ENCODE results near the gene ARID1B.

The ARID1B gene

GRCh38 chr6:157117431-157118095, 340.4 kb downstream of the ARID1B start:
- Histone ChIP-seq H3K9me3 (ENCODE audit: control insufficient read depth, low read length) (no peaks in the 10 kb centered on the region), H3K9ac (ENCODE audit: low read length) (no peak overlapping the region), H3K36me3 (ENCODE audit: control insufficient read depth, insufficient read depth, low read length) (peaks cover 3% of the 10 kb centered on the region), H3K4me1 (ENCODE audit: control insufficient read depth, insufficient read depth, low read length) (no peaks in the 10 kb centered on the region), H3K4me3 (ENCODE audit: low read length) (no peak overlapping the region), H3K27me3 (ENCODE audit: control insufficient read depth, insufficient read depth, low read length) (no peaks in the 10 kb centered on the region)

- no peak overlapping the region for H3K4me3 ChIP-seq (ENCODE audit: low read length)
- H3K9ac ChIP-seq (ENCODE audit: low read length): no peak overlapping the region
- H3K27me3 ChIP-seq (ENCODE audit: control insufficient read depth, insufficient read depth, low read length): no peaks in the 10 kb centered on the region
- peaks cover 5% of the 10 kb centered on the region for H3K4me1 ChIP-seq (ENCODE audit: control insufficient read depth, insufficient read depth, low read length)
- H3K36me3 ChIP-seq (ENCODE audit: control insufficient read depth, insufficient read depth, low read length): no peaks in the 10 kb centered on the region
- no peaks in the 10 kb centered on the region for H3K9me3 ChIP-seq (ENCODE audit: control insufficient read depth, low read length)
Measured at GRCh38 chr6:157119502-157120027, 342.4 kb downstream of the ARID1B start.

DNA sequence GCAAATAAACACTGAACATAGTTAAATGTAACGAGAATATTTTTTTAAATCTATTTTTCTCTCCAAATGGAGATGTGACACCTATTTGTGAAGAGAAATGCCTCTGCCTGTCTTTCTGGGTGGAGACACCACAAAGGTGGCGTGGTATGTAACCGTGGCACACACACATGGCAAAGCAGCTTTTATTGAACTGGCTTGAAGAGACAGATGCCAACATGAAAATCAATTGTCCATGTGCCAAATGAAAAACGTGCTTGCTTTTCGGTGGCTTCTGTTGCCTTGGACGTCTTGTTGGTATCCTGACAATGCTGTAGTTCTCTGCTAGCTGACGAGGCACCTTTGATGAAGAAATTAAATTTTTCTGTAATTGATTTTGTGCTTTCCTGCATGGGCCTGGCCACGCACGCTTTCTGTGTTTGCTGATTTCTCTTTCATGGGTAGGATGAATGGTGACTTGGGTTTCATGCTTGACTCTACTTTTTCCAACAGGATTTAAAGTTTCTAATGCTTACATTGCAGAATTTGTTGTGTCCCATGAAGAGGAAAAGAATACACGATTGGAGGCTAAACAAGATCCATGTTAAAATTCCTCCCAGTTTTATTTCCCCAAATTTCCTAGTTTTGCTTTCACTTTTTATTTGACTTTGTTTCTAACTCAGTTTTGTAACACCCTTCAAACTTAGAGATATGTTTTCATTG, 343.5 kb downstream of the ARID1B start:
- H3K36me3 ChIP-seq (ENCODE audit: control insufficient read depth, insufficient read depth, low read length): no peaks in the 10 kb centered on the region
- no peak overlapping the region for H3K4me3 ChIP-seq (ENCODE audit: low read length)
- H3K9ac ChIP-seq (ENCODE audit: low read length): no peak overlapping the region
- H3K4me1 ChIP-seq (ENCODE audit: control insufficient read depth, insufficient read depth, low read length): peaks cover 5% of the 10 kb centered on the region
- H3K9me3 ChIP-seq (ENCODE audit: control insufficient read depth, low read length): no peaks in the 10 kb centered on the region
- H3K27me3 ChIP-seq (ENCODE audit: control insufficient read depth, insufficient read depth, low read length): no peaks in the 10 kb centered on the region

- Histone ChIP-seq H3K27me3 (ENCODE audit: control insufficient read depth, insufficient read depth, low read length) (no peaks in the 10 kb centered on the region), H3K36me3 (ENCODE audit: control insufficient read depth, insufficient read depth, low read length) (no peaks in the 10 kb centered on the region), H3K4me3 (ENCODE audit: low read length) (no peak overlapping the region), H3K9ac (ENCODE audit: low read length) (no peak overlapping the region), H3K9me3 (ENCODE audit: control insufficient read depth, low read length) (no peaks in the 10 kb centered on the region), H3K4me1 (ENCODE audit: control insufficient read depth, insufficient read depth, low read length) (peaks cover 10% of the 10 kb centered on the region)
Measured at GRCh38 chr6:157121897-157122296, 344.7 kb downstream of the ARID1B start.

DNA sequence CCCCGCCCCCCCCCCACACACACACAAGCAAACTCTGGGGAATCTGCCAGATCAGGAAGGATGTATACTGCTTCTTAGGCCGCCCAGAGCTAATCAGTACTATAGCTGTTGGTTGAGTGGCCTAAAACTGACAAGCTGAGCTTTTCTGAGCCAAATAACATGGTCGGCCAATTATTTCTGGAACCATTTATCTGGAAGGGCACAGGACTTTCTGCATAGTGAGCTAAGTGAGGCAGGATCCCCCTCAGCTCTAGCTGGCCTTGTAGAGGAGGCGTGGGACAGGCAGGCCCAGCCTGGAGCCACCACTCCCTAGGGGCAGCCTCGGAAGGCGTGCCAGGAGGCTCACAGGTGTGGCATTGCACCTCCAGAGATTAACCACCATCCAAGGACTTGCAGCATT, 346.1 kb downstream of the ARID1B start:
- H3K4me3 ChIP-seq (ENCODE audit: low read length): no peak overlapping the region
- H3K4me1 ChIP-seq (ENCODE audit: control insufficient read depth, insufficient read depth, low read length): peaks cover 10% of the 10 kb centered on the region
- no peaks in the 10 kb centered on the region for H3K27me3 ChIP-seq (ENCODE audit: control insufficient read depth, insufficient read depth, low read length)
- H3K36me3 ChIP-seq (ENCODE audit: control insufficient read depth, insufficient read depth, low read length): no peaks in the 10 kb centered on the region
- H3K9me3 ChIP-seq (ENCODE audit: control insufficient read depth, low read length): no peaks in the 10 kb centered on the region
- no peak overlapping the region for H3K9ac ChIP-seq (ENCODE audit: low read length)

GRCh38 chr6:157124485-157125254, 347.5 kb downstream of the ARID1B start:
- Histone ChIP-seq H3K9ac (ENCODE audit: low read length) (no peak overlapping the region), H3K4me1 (ENCODE audit: control insufficient read depth, insufficient read depth, low read length) (peaks cover 24% of the 10 kb centered on the region)

DNA sequence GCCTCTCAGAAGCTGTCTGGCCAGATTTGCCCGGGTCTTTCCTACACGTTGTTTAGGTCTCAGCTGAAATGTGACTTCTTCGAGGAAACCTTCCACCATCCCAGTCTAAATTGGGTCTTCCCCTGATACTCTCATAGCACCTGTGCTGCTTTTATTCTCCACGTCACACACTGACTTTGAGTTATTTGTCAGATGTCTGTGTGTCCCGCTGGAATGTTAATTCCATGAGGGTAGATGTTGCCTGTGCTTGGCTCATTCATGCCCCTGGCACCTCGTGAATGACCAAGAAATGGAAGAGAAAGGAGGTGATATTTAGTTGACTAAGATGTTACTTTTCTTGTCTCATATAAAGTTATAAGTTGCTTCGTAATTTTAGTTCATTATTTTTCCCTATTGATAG, 348.4 kb downstream of the ARID1B start:
- Histone ChIP-seq H3K4me1 (ENCODE audit: control insufficient read depth, insufficient read depth, low read length) (peaks cover 27% of the 10 kb centered on the region), H3K36me3 (ENCODE audit: control insufficient read depth, insufficient read depth, low read length) (no peaks in the 10 kb centered on the region), H3K9ac (ENCODE audit: low read length) (no peak overlapping the region), H3K4me3 (ENCODE audit: low read length) (no peak overlapping the region), H3K27me3 (ENCODE audit: control insufficient read depth, insufficient read depth, low read length) (no peaks in the 10 kb centered on the region), H3K9me3 (ENCODE audit: control insufficient read depth, low read length) (no peaks in the 10 kb centered on the region)

More at GRCh38 chr6:157124485-157125254, 347.5 kb downstream of the ARID1B start:
- H3K4me3 ChIP-seq (ENCODE audit: low read length): no peak overlapping the region
- H3K9me3 ChIP-seq (ENCODE audit: control insufficient read depth, low read length): no peaks in the 10 kb centered on the region
- H3K36me3 ChIP-seq (ENCODE audit: control insufficient read depth, insufficient read depth, low read length): no peaks in the 10 kb centered on the region
- no peaks in the 10 kb centered on the region for H3K27me3 ChIP-seq (ENCODE audit: control insufficient read depth, insufficient read depth, low read length)

DNA sequence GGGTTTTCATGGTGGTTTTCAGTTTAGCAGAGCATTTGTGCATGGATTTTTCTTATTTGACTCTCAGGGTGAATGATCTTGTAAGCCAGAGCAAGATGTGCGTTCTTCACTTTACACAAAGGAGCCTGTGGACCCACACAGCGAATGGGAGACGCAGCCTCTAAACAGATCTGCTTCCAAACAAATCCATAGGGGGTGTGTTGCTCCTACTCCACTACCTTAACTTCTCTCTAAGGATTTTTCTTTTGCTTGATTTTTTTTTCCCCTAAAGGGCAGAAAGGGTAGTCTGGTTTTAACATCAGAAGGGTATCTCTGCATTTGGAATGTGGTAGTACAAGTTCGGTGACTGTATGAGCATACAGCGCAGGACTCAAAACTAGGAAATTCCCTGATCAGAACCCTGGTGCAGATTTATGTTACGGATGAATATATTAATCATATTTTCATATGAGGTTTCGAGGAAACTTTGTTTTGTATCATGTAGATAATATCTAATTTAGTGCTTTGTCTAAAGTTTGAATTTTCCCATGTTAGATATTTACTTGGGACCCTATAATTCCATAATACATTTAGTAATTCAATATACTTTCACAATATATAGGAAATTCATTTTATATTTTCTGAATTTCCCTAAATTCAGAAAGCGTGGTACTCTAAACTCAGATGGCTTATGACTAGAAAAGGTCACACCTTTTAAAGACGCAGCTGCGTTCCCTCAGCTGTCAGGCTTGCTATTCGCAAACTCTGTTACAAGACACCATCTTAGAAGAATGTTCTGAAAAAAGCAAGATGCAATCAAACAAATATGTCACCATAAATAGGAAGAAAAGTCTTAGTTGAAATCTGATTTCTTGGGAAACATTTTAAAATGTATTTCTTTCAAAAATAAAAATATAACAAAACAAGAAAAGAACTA, 349.3 kb downstream of the ARID1B start:
- Histone ChIP-seq H3K36me3 (ENCODE audit: control insufficient read depth, insufficient read depth, low read length) (no peaks in the 10 kb centered on the region), H3K4me1 (ENCODE audit: control insufficient read depth, insufficient read depth, low read length) (peaks cover 31% of the 10 kb centered on the region)

GRCh38 chr6:157128235-157128775, 351.1 kb downstream of the ARID1B start:
- H3K27me3 ChIP-seq (ENCODE audit: control insufficient read depth, insufficient read depth, low read length): no peaks in the 10 kb centered on the region
- no peaks in the 10 kb centered on the region for H3K9me3 ChIP-seq (ENCODE audit: control insufficient read depth, low read length)
- no peak overlapping the region for H3K4me3 ChIP-seq (ENCODE audit: low read length)
- peaks cover 29% of the 10 kb centered on the region for H3K4me1 ChIP-seq (ENCODE audit: control insufficient read depth, insufficient read depth, low read length)
- no peak overlapping the region for H3K9ac ChIP-seq (ENCODE audit: low read length)
- no peaks in the 10 kb centered on the region for H3K36me3 ChIP-seq (ENCODE audit: control insufficient read depth, insufficient read depth, low read length)

More for the DNA sequence above, 349.3 kb downstream of the ARID1B start:
- H3K9ac ChIP-seq (ENCODE audit: low read length): no peak overlapping the region
- no peaks in the 10 kb centered on the region for H3K9me3 ChIP-seq (ENCODE audit: control insufficient read depth, low read length)
- no peaks in the 10 kb centered on the region for H3K27me3 ChIP-seq (ENCODE audit: control insufficient read depth, insufficient read depth, low read length)
- H3K4me3 ChIP-seq (ENCODE audit: low read length): no peak overlapping the region

DNA sequence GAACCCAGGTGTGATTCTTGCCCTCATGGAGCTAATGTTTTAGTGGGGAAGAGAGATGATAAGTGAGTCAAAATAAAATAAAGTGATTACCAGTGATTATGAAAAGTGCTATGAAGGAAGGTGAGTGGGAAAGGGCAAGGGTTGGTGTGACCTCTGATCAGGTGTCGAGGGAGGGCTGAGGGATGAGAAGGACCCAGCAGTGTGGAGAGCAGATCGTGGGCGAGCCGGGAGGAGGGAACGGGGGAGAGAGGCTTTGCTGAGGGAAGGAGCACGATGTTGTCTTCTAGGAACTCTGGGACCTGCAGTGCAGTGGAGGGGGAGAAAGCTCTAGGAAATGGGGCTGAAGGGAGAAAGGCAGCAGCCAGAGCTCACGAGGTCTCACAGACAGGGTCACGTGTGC, 354.1 kb downstream of the ARID1B start:
- no peak overlapping the region for H3K9ac ChIP-seq (ENCODE audit: low read length)
- H3K27me3 ChIP-seq (ENCODE audit: control insufficient read depth, insufficient read depth, low read length): no peaks in the 10 kb centered on the region
- peaks cover 27% of the 10 kb centered on the region for H3K4me1 ChIP-seq (ENCODE audit: control insufficient read depth, insufficient read depth, low read length)
- no peak overlapping the region for H3K4me3 ChIP-seq (ENCODE audit: low read length)
- H3K9me3 ChIP-seq (ENCODE audit: control insufficient read depth, low read length): no peaks in the 10 kb centered on the region
- no peaks in the 10 kb centered on the region for H3K36me3 ChIP-seq (ENCODE audit: control insufficient read depth, insufficient read depth, low read length)

- Histone ChIP-seq H3K9me3 (ENCODE audit: control insufficient read depth, low read length) (no peaks in the 10 kb centered on the region), H3K36me3 (ENCODE audit: control insufficient read depth, insufficient read depth, low read length) (no peaks in the 10 kb centered on the region), H3K4me1 (ENCODE audit: control insufficient read depth, insufficient read depth, low read length) (peaks cover 19% of the 10 kb centered on the region), H3K4me3 (ENCODE audit: low read length) (no peak overlapping the region), H3K9ac (ENCODE audit: low read length) (no peak overlapping the region), H3K27me3 (ENCODE audit: control insufficient read depth, insufficient read depth, low read length) (no peaks in the 10 kb centered on the region)
Measured at GRCh38 chr6:157133856-157134255, 356.7 kb downstream of the ARID1B start.

All from mucosa of stomach (tissue), 1 donor.